Amniotic stem cell (primary cell): ENCODE results near the gene NPTX1.

Source experiments
- DNase-seq: peaks from one replicate; lab custom pipeline; 2025; lab: John Stamatoyannopoulos, UW

NPTX1 gene

GRCh38 chr17:80478487-80479245, 2.3 kb upstream of the NPTX1 start:
- no peak for DNase-seq

GRCh38 chr17:80477647-80478478, 1.5 kb upstream of the NPTX1 start:
- peak; percentile 35 for DNase-seq

- DNase-seq, result no peak
These were observed 655 bp upstream of the NPTX1 start for GRCh38 chr17:80476877-80477646.

GRCh38 chr17:80474961-80475909, 1.2 kb downstream of the NPTX1 start:
- DNase-seq, result no peak

GRCh38 chr17:80474231-80474960, 2.0 kb downstream of the NPTX1 start:
- no peak for DNase-seq

GRCh38 chr17:80473701-80474100, 2.7 kb downstream of the NPTX1 start:
- no peak for DNase-seq

GRCh38 chr17:80472996-80473395, 3.4 kb downstream of the NPTX1 start:
- DNase-seq, result no peak

- DNase-seq, result no peak
These were observed 4.5 kb downstream of the NPTX1 start for GRCh38 chr17:80471922-80472321.

GRCh38 chr17:80470603-80471002, 5.8 kb downstream of the NPTX1 start:
- DNase-seq, result no peak

GRCh38 chr17:80469667-80470066, 6.7 kb downstream of the NPTX1 start:
- no peak for DNase-seq

- DNase-seq, result no peak
These were observed 7.5 kb downstream of the NPTX1 start for GRCh38 chr17:80468781-80469493.

GRCh38 chr17:80468242-80468641, 8.2 kb downstream of the NPTX1 start:
- DNase-seq, result no peak

GRCh38 chr17:80466188-80466705, 10.2 kb downstream of the NPTX1 start:
- no peak for DNase-seq

GRCh38 chr17:80465327-80465974, 11.0 kb downstream of the NPTX1 start:
- DNase-seq, result no peak

GRCh38 chr17:80464486-80464885, 11.9 kb downstream of the NPTX1 start:
- DNase-seq, result no peak

GRCh38 chr17:80463784-80464400, 12.5 kb downstream of the NPTX1 start:
- DNase-seq, result no peak

- no peak for DNase-seq
These were observed 14.8 kb downstream of the NPTX1 start for GRCh38 chr17:80461528-80462160.

GRCh38 chr17:80460429-80460834, 16.0 kb downstream of the NPTX1 start:
- DNase-seq, result no peak
